ENCODE measurements around the gene DONSON. TPM values are rescaled to one million over a fixed set of nuclear protein-coding genes. Genes with fewer than 3 reads are reported as not detected.

The DONSON gene
- total RNA-seq, 2 donors from 2014 or later = 11.6 to 16.8 TPM

DNA sequence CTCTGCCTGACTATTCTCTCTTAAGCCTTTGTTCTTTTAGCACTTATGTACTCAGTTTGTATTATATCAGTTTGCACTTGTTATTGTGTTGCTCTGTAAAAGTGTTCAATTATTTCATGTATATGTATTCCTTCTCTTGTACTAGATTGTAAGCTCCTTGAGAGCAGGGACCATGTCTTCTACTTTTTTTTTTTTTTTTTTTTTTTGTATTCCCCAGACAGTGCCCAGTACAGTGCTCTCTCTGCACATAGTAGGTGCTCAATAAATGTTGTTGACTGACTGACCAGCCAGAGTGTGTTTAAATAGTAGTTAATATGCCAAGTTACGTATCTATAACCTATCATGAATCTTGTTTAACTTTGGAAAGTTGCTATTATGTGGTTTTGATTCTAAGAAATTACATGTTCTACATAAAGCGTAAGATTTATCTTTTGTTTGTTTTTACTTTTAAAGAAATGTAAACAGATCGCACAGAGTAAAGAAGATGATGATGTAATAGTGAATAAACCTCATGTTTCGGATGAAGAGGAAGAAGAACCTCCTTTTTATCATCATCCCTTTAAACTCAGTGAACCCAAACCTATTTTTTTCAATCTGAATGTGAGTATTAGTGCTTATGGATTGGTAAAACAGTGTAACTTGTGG is 29.6 kb downstream of the DONSON start:
- 46% methylated on average over 4 of the region's 4 CpGs for WGBS
- Histone ChIP-seq H3K4me3 (no peak overlapping the region), H3K36me3 (peaks cover 0 to 17% of the 10 kb centered on the region in 2 donors), H3K27me3 (replicated peaks; ENCODE audit: insufficient read depth) (no peaks in the 10 kb centered on the region), H3K4me1 (replicated peaks) (no peaks in the 10 kb centered on the region), H3K9me3 (no peaks in the 10 kb centered on the region), H3K27ac (no peak overlapping the region)
- no peak for DNase-seq (ENCODE audit: low spot score)
- TF ChIP-seq POLR2A (IDR thresholded peaks at IDR 0.05) = no peak
- TF ChIP-seq, protein P1, sequence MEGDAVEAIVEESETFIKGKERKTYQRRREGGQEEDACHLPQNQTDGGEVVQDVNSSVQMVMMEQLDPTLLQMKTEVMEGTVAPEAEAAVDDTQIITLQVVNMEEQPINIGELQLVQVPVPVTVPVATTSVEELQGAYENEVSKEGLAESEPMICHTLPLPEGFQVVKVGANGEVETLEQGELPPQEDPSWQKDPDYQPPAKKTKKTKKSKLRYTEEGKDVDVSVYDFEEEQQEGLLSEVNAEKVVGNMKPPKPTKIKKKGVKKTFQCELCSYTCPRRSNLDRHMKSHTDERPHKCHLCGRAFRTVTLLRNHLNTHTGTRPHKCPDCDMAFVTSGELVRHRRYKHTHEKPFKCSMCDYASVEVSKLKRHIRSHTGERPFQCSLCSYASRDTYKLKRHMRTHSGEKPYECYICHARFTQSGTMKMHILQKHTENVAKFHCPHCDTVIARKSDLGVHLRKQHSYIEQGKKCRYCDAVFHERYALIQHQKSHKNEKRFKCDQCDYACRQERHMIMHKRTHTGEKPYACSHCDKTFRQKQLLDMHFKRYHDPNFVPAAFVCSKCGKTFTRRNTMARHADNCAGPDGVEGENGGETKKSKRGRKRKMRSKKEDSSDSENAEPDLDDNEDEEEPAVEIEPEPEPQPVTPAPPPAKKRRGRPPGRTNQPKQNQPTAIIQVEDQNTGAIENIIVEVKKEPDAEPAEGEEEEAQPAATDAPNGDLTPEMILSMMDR (IDR thresholded peaks at IDR 0.05) = no peak
- TF ChIP-seq POLR2AphosphoS5 (IDR thresholded peaks at IDR 0.05) = no peak
- intact Hi-C loops (cut with DNase I) = no loop called here

DNA sequence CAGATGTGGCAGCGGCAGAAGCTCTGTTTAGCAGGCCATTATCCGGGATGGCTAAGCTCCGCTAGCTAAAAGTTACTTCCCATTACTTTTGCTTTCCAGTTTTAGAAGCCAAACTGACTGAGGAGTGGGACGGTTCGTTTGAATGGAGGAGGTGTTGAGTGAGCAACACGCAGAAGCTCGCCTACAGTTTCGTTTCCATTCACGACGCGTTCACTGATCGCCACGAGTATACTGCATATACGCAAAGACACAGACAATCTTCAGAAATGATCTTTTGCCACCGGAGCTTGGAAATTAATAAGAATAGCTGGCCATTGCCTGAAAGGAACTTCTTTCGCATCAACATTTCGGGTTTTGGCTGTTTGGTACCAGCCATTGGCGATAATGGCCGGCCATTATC is 31.0 kb downstream of the DONSON start:
- TF ChIP-seq POLR2AphosphoS5 (IDR thresholded peaks at IDR 0.05) (no peak), POLR2A (IDR thresholded peaks at IDR 0.05) (no peak)
- TF ChIP-seq, protein P1 (IDR thresholded peaks at IDR 0.05) = no peak
- H3K9me3 ChIP-seq = no peaks in the 10 kb centered on the region
- H3K4me1 ChIP-seq (replicated peaks) = no peaks in the 10 kb centered on the region
- no peak overlapping the region for H3K27ac ChIP-seq
- H3K36me3 ChIP-seq = peaks cover 12 to 20% of the 10 kb centered on the region in 2 donors
- no peak overlapping the region for H3K4me3 ChIP-seq
- intact Hi-C loops (cut with DNase I) = no loop called here
- H3K27me3 ChIP-seq (replicated peaks; ENCODE audit: insufficient read depth) = no peaks in the 10 kb centered on the region
- DNase-seq (ENCODE audit: low spot score) = no peak
- WGBS = 95% methylated on average over 19 of the region's 19 CpGs

DNA sequence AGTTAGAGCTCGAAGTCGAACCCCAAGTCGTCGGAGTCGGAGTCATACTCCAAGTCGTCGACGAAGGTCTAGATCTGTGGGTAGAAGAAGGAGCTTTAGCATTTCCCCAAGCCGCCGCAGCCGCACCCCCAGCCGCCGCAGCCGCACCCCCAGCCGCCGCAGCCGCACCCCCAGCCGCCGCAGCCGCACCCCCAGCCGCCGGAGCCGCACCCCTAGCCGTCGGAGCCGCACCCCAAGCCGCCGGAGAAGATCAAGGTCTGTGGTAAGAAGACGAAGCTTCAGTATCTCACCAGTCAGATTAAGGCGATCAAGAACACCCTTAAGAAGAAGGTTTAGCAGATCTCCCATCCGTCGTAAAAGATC is 33.5 kb downstream of the DONSON start:
- DNase-seq (ENCODE audit: low spot score) = no peak
- no peak overlapping the region for H3K4me3 ChIP-seq
- WGBS = 99% methylated on average over 32 of the region's 32 CpGs
- H3K9me3 ChIP-seq = no peaks in the 10 kb centered on the region
- intact Hi-C loops (cut with DNase I) = no loop called here
- TF ChIP-seq, protein P1 (IDR thresholded peaks at IDR 0.05) = no peak
- TF ChIP-seq POLR2A (IDR thresholded peaks at IDR 0.05) = no peak
- TF ChIP-seq POLR2AphosphoS5 (IDR thresholded peaks at IDR 0.05) = no peak
- peaks cover 26 to 44% of the 10 kb centered on the region in 2 donors for H3K36me3 ChIP-seq
- no peaks in the 10 kb centered on the region for H3K27me3 ChIP-seq (replicated peaks; ENCODE audit: insufficient read depth)
- H3K4me1 ChIP-seq (replicated peaks) = no peaks in the 10 kb centered on the region
- H3K27ac ChIP-seq = no peak overlapping the region

DNA sequence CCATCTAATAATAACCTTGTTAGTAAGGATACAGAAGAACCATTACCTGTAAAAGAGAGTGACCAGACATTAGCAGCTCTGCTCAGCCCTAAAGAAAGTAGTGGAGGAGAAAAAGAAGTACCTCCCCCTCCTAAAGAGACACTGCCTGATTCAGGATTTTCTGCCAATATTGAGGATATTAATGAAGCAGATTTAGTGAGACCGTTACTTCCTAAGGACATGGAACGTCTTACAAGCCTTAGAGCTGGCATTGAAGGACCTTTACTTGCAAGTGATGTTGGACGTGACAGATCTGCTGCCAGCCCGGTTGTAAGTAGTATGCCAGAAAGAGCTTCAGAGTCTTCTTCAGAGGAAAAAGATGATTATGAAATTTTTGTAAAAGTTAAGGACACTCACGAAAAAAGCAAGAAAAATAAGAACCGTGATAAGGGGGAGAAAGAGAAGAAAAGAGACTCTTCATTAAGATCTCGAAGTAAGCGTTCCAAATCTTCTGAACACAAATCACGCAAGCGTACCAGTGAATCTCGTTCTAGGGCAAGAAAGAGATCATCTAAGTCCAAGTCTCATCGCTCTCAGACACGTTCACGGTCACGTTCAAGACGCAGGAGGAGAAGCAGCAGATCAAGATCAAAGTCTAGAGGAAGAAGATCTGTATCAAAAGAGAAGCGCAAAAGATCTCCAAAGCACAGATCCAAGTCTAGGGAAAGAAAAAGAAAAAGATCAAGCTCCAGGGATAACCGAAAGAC is 34.1 kb downstream of the DONSON start:
- intact Hi-C loops (cut with DNase I) = no loop called here
- WGBS = 95% methylated on average over 18 of the region's 18 CpGs
- DNase-seq (ENCODE audit: low spot score) = no peak
- H3K36me3 ChIP-seq = peaks cover 26 to 39% of the 10 kb centered on the region in 2 donors
- no peak for TF ChIP-seq POLR2AphosphoS5 (IDR thresholded peaks at IDR 0.05)
- no peak for TF ChIP-seq POLR2A (IDR thresholded peaks at IDR 0.05)
- TF ChIP-seq, protein P1 (IDR thresholded peaks at IDR 0.05) = no peak
- H3K27me3 ChIP-seq (replicated peaks; ENCODE audit: insufficient read depth) = no peaks in the 10 kb centered on the region
- no peak overlapping the region for H3K4me3 ChIP-seq
- no peak overlapping the region for H3K27ac ChIP-seq
- H3K4me1 ChIP-seq (replicated peaks) = no peaks in the 10 kb centered on the region
- H3K9me3 ChIP-seq = no peaks in the 10 kb centered on the region

All from prostate gland (tissue), 2 donors.